Kidney (tissue), 14 donors: ENCODE measurements around the gene TBC1D9B. TPM values are rescaled to one million over a fixed set of nuclear protein-coding genes. Genes with fewer than 3 reads are reported as not detected.

Experiments used
- DNase-seq, 5 donors: peaks; one replicate each; pipeline ENCODE4 v3.0.0-alpha.2; 2013 to 2020
- FAIRE-seq: peaks from 2 replicates; lab custom pipeline; 2012; peaks lifted over from hg19 to GRCh38; lab: Jason Lieb, UNC
- H3K27ac ChIP-seq, 2 donors: one replicate each; pipeline ENCODE4 v1.7.0; 2013; ENCODE audit warnings: low read depth in 2 of 2, low read length in 2 of 2, inconsistent platforms in 1 of 2
- H3K27me3 ChIP-seq: one replicate; pipeline ENCODE4 v1.7.1; 2013; ENCODE audit warnings: low read length, inconsistent platforms; ENCODE audit not compliant: control insufficient read depth, insufficient read depth
- H3K36me3 ChIP-seq, 3 donors: one replicate each; pipeline versions ENCODE4 v1.7.0 to v1.7.1; 2013; ENCODE audit warnings: low read length in 3 of 3, control low read depth in 1 of 3, inconsistent platforms in 1 of 3; ENCODE audit not compliant: insufficient read depth in 3 of 3, control insufficient read depth in 2 of 3
- H3K4me1 ChIP-seq, 3 donors: one replicate each; pipeline versions ENCODE4 v1.7.0 to v1.7.1; 2013; ENCODE audit warnings: low read length in 3 of 3, inconsistent platforms in 1 of 3, low read depth in 1 of 3; ENCODE audit not compliant: control insufficient read depth in 2 of 3, insufficient read depth in 2 of 3
- H3K4me3 ChIP-seq, 3 donors: one replicate each; pipeline versions ENCODE4 v1.7.0 to v1.8.1; 2013; ENCODE audit warnings: low read length in 3 of 3, control low read depth in 1 of 3, inconsistent platforms in 1 of 3
- H3K9ac ChIP-seq, 3 donors: one replicate each; pipeline versions ENCODE4 v1.7.0 to v1.7.1; 2013; ENCODE audit warnings: low read length in 3 of 3, control low read depth in 1 of 3, inconsistent platforms in 1 of 3
- H3K9me3 ChIP-seq, 3 donors: one replicate each; pipeline versions ENCODE4 v1.7.0 to v1.7.1; 2013; ENCODE audit warnings: low read length in 3 of 3, control low read depth in 1 of 3, inconsistent platforms in 1 of 3; ENCODE audit not compliant: control insufficient read depth in 2 of 3, insufficient read depth in 1 of 3
- intact Hi-C: fragments of 100-400 bp; cut with DNase I; formaldehyde crosslinking; loops from one replicate; pipeline ENCODE4 v1.11.1; 2022
- polyA plus RNA-seq: library from polyadenylated mRNA; stranded (reverse); fragments of 350-450 nt; fragmentation: Illumina TruSeq; extraction: RNeasy Lipid Tissue Mini Kit (QIAGEN cat#74804); gene quantifications from one replicate; pipeline ENCODE4 v1.2.3, GENCODE V29; 2014; ENCODE audit warnings: low read depth, low replicate concordance; ENCODE audit not compliant: insufficient read depth
- total RNA-seq: library from RNA; stranded (reverse); fragmentation: NEBNext Ultra II Directional; extraction: Animal tissue kit (Norgen Biotek cat#: 25700); gene quantifications from one replicate; pipeline ENCODE4 v1.2.1, GENCODE V29; 2021
- TF ChIP-seq, protein P1 (sequence below): IDR thresholded peaks from 3 replicates; pipeline ENCODE4 v1.5.1; 2012; ENCODE audit warnings: mild to moderate bottlenecking, moderate library complexity, borderline replicate concordance; ENCODE audit not compliant: insufficient read depth; ENCODE audit errors: extremely low read depth
- donor health status: control.
- donor health status: control.
- donor health status: control.
- donor health status: control.
- donor health status: control.
- donor health status: DM: yes; HTN: yes; CAD: no.
- donor health status: Normal renal cell carcinoma (clear cell type).

The TBC1D9B gene
- total and polyA plus RNA-seq, 2 donors from 2014 or later = 49.5 to 117 TPM

DNA sequence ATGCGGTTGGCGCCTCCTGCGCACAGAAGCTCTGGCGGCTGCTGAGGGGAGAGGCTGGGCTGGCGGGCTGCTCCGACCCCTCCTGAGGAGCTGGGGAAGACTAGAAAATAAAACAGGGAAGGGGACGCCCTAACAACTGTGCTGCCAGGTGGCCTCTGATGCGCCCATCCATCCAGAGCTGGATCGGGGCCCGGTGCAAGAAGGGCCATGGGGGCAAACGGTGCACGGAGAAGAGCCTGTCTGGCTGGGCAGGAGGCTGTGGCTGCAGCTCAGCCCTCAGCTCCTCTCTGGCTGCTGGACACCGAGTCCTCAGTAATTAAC lies 28.0 kb downstream of the TBC1D9B start:
- H3K4me3 ChIP-seq = no peak overlapping the region
- H3K9ac ChIP-seq = no peak overlapping the region
- no peaks in the 10 kb centered on the region for H3K4me1 ChIP-seq
- no peak overlapping the region for H3K27ac ChIP-seq
- FAIRE-seq (no peak), DNase-seq (no peak)
- no peaks in the 10 kb centered on the region for H3K27me3 ChIP-seq
- peaks cover 0 to 5% (median 0%) of the 10 kb centered on the region in 3 donors for H3K9me3 ChIP-seq
- TF ChIP-seq, protein P1, sequence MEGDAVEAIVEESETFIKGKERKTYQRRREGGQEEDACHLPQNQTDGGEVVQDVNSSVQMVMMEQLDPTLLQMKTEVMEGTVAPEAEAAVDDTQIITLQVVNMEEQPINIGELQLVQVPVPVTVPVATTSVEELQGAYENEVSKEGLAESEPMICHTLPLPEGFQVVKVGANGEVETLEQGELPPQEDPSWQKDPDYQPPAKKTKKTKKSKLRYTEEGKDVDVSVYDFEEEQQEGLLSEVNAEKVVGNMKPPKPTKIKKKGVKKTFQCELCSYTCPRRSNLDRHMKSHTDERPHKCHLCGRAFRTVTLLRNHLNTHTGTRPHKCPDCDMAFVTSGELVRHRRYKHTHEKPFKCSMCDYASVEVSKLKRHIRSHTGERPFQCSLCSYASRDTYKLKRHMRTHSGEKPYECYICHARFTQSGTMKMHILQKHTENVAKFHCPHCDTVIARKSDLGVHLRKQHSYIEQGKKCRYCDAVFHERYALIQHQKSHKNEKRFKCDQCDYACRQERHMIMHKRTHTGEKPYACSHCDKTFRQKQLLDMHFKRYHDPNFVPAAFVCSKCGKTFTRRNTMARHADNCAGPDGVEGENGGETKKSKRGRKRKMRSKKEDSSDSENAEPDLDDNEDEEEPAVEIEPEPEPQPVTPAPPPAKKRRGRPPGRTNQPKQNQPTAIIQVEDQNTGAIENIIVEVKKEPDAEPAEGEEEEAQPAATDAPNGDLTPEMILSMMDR = no peak
- peaks cover 7 to 26% (median 23%) of the 10 kb centered on the region in 3 donors for H3K36me3 ChIP-seq
- intact Hi-C loops = no loop called here

DNA sequence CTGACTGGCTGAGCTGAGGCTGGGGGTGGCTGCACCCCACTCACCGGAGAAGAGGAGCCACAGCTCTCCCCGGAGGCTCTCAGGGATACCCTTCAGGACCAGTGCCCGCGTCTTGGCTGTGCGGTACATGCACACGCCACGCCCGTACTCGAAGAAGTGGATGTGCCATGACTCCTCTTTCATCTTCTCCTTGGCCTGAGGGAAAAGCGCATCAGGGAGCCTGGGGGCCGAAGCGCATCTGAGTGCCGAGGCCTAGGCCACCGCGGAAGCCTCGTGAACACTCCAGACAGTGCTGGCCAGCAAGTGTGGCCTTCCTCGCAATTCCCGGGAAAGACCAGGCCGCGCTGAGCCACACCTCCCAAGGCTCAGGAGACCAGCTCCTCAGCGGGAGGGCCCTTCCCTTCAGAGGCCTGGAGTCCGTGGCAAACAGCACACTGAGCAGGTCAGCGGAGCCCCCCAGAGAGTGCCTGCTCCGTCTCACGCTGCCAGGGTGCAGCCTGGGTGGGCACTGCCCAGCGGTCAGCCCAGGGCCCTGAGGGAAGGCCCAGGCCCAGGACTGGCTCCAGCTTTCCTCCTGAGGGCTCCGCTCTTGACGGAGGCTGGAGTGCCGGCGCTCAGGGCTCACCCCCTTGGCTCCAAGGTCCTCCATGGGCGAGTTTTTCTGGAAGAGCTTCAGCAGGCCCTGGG lies 28.6 kb downstream of the TBC1D9B start:
- Histone ChIP-seq H3K27me3 (no peaks in the 10 kb centered on the region), H3K9me3 (peaks cover 0 to 5% (median 0%) of the 10 kb centered on the region in 3 donors), H3K36me3 (peaks cover 4 to 22% (median 20%) of the 10 kb centered on the region in 3 donors), H3K27ac (no peak overlapping the region), H3K4me3 (no peak overlapping the region), H3K4me1 (no peaks in the 10 kb centered on the region), H3K9ac (no peak overlapping the region)
- DNase-seq = no peak
- intact Hi-C loops = no loop called here
- TF ChIP-seq, protein P1 = no peak
- no peak for FAIRE-seq

DNA sequence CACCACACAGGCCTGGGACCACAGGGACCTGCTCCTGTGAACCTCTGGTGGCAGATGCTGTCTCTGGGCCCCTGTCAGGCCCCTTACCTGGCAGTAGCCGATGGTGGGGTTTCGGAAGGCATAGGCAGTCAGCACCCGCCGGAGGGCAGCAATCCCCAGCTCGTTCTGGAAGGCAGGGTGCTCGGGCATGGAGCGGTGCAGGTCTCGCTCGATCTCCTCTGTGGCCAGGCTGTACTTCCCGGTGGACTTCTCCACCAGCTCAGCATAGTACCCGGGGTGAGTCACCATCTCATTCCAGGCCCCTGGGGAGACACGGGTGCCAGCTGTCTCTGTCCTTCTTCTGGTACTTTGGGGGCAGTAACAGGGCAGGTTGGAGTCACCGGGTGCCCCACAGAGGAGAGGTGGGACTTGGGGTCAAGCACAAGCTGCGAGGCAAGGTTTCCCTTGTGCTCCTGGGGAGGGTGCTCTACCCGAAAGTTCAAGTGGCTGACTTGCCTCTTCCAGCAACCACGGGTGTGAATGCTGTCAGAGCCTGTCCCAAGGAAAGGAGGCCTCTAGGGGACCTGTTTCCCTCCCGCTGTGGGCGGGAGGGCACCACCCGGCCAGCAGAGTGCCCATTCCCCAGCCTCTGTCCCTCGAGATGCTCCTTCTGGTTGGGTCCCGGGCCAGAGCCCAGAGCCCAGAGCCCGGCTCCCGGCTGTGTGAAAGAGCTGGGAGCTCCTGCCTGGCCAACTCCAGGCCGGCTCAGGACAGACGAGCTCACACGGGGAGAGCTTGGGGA lies 29.3 kb downstream of the TBC1D9B start:
- no peaks in the 10 kb centered on the region for H3K4me1 ChIP-seq
- FAIRE-seq = no peak
- no peak overlapping the region for H3K27ac ChIP-seq
- no peak overlapping the region for H3K9ac ChIP-seq
- H3K4me3 ChIP-seq = no peak overlapping the region
- no peak for DNase-seq
- peaks cover 0 to 5% (median 0%) of the 10 kb centered on the region in 3 donors for H3K9me3 ChIP-seq
- peaks cover 4 to 20% (median 17%) of the 10 kb centered on the region in 3 donors for H3K36me3 ChIP-seq
- H3K27me3 ChIP-seq = no peaks in the 10 kb centered on the region
- TF ChIP-seq, protein P1 = no peak
- intact Hi-C loops = no loop called here
